ENCODE results near the gene ACAD8.

The ACAD8 gene

GRCh38 chr11:134231958-134232659 lies 21.3 kb upstream of the ACAD8 start:
- no peak for TF ChIP-seq CTCF (IDR thresholded peaks at IDR 0.05; ENCODE audit: low read depth, low read length)
- DNase-seq (ENCODE audit: extremely low read depth, low read depth), result no peak

GRCh38 chr11:134233729-134234179 lies 19.6 kb upstream of the ACAD8 start:
- TF ChIP-seq CTCF (IDR thresholded peaks at IDR 0.05; ENCODE audit: low read depth, low read length), result no peak
- DNase-seq (ENCODE audit: extremely low read depth, low read depth), result no peak

- DNase-seq (ENCODE audit: extremely low read depth, low read depth), result no peak
- no peak for TF ChIP-seq CTCF (IDR thresholded peaks at IDR 0.05; ENCODE audit: low read depth, low read length)
Measured at GRCh38 chr11:134235399-134235798, 18.0 kb upstream of the ACAD8 start.

- TF ChIP-seq CTCF (IDR thresholded peaks at IDR 0.05; ENCODE audit: low read depth, low read length), result no peak
- DNase-seq (ENCODE audit: extremely low read depth, low read depth), result no peak
Measured at GRCh38 chr11:134236834-134237556, 16.4 kb upstream of the ACAD8 start.

- no peak for DNase-seq (ENCODE audit: extremely low read depth, low read depth)
- no peak for TF ChIP-seq CTCF (IDR thresholded peaks at IDR 0.05; ENCODE audit: low read depth, low read length)
Measured at GRCh38 chr11:134237557-134237922, 15.8 kb upstream of the ACAD8 start.

GRCh38 chr11:134238956-134239355 lies 14.4 kb upstream of the ACAD8 start:
- no peak for DNase-seq (ENCODE audit: extremely low read depth, low read depth)

More at GRCh38 chr11:134238956-134239355, 14.4 kb upstream of the ACAD8 start:
- no peak for TF ChIP-seq CTCF (IDR thresholded peaks at IDR 0.05; ENCODE audit: low read depth, low read length)
